ENCODE results near the gene TACC2. TPM values are rescaled to one million over a fixed set of nuclear protein-coding genes. Genes with fewer than 3 reads are reported as not detected.

Gene TACC2
- total RNA-seq, 2 donors from 2014 or later = 247 to 286 TPM

DNA sequence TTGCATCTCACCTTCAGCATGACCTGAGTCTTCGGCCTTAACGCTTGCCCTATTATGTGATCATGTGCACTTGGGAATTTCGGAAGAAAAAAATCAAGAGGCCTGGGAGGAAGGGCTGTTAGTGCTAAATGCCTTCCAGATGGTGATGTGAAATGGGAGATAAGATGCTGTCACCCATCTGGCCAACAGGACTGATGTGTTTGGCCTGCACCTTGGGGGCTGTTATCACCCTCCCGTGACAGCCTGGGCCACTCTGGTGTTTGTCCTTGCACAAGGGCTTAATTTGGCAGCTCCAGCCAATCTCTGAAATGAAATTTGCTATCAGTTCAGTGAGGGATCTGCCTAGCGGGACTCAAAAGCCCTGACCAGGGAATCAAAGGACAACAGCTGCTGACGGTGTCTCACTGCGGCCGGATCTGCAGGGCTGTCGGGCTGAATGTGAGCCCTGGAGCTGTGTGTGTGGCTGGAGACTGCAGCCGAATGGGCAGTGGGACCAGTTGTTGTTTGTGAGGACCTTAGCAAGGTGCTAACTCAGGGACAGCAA, 150.7 kb downstream of the TACC2 start:
- Histone ChIP-seq H3K4me3 (no peak overlapping the region), H3K36me3 (peaks cover 37% of the 10 kb centered on the region), H3K4me1 (peaks cover 0 to 76% of the 10 kb centered on the region in 2 donors), H3K9me3 (no peaks in the 10 kb centered on the region), H3K27me3 (no peaks in the 10 kb centered on the region), H3K27ac (peak overlapping the region; percentile 88 to 95)
- peak; percentile 80 for DNase-seq (ENCODE audit: low spot score)
- TF ChIP-seq, protein P1, sequence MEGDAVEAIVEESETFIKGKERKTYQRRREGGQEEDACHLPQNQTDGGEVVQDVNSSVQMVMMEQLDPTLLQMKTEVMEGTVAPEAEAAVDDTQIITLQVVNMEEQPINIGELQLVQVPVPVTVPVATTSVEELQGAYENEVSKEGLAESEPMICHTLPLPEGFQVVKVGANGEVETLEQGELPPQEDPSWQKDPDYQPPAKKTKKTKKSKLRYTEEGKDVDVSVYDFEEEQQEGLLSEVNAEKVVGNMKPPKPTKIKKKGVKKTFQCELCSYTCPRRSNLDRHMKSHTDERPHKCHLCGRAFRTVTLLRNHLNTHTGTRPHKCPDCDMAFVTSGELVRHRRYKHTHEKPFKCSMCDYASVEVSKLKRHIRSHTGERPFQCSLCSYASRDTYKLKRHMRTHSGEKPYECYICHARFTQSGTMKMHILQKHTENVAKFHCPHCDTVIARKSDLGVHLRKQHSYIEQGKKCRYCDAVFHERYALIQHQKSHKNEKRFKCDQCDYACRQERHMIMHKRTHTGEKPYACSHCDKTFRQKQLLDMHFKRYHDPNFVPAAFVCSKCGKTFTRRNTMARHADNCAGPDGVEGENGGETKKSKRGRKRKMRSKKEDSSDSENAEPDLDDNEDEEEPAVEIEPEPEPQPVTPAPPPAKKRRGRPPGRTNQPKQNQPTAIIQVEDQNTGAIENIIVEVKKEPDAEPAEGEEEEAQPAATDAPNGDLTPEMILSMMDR (IDR thresholded peaks at IDR 0.05) = no peak

DNA sequence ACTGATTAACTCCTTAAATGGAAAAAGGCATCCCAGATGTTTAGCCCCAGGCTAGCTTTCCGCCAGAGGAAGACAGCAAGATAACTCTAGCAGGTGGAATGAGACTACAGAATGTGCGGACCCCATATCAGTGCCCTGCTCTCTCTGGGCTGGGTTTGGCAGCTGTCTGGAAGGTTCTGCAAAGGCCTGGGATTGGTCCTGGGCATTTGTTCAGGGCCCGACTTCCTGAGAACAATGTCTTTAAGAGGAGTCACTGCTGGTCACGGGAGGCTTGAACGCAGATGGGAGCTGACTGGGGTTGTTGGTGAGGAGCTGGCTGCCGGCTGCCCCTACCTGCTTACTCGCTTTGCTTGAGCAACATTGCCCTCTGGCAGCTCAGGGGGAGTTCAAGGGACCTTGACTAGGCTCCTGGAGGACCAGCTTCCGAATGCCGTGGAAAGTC, 151.5 kb downstream of the TACC2 start:
- Histone ChIP-seq H3K9me3 (peaks cover 0 to 5% of the 10 kb centered on the region in 2 donors), H3K27ac (peak overlapping the region; percentile 88 to 95), H3K27me3 (no peaks in the 10 kb centered on the region), H3K36me3 (peaks cover 37% of the 10 kb centered on the region), H3K4me3 (no peak overlapping the region), H3K4me1 (peaks cover 0 to 68% of the 10 kb centered on the region in 2 donors)
- peak; percentile 76 for DNase-seq (ENCODE audit: low spot score)
- TF ChIP-seq, protein P1 (IDR thresholded peaks at IDR 0.05) = no peak

DNA sequence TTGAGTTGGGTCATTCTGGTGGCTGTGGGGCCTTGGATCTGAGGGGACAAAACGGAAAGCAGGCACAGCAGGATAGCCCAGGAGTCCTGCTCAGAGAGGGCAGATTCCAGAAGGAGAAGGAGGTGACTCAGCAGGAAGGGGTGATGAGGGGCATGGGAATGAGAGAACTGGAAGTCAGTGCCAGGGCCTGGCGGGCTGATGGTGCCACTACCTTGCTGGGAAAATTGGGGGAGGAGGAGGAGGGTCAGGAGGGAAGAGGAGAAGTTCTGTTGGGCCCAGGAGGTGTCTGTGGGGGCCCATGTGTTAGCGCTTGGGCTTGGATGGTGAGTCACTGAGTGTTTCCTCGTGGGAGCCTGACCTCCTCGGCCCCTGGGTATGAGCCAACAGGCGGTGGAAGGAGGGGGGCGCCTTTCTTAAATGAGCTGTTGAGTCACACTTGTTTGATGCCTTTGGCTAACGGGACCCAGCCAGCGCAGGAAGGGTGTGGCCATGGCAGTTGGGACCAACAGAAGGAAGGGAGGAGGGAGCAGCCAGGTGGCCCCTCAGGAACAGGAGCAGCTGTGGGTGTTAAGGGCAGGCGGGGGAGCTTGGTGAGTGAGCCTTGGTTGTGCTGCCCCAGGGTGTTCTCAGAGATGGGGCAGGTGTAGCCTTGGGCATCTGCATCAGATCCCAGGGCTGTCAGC, 152.1 kb downstream of the TACC2 start:
- Histone ChIP-seq H3K36me3 (peaks cover 37% of the 10 kb centered on the region), H3K27me3 (no peaks in the 10 kb centered on the region), H3K4me3 (no peak overlapping the region), H3K4me1 (peaks cover 0 to 66% of the 10 kb centered on the region in 2 donors), H3K27ac (peak overlapping the region; percentile 88 to 95), H3K9me3 (peaks cover 0 to 5% of the 10 kb centered on the region in 2 donors)
- DNase-seq (ENCODE audit: low spot score) = peak; percentile 99
- TF ChIP-seq, protein P1 (IDR thresholded peaks at IDR 0.05) = no peak

DNA sequence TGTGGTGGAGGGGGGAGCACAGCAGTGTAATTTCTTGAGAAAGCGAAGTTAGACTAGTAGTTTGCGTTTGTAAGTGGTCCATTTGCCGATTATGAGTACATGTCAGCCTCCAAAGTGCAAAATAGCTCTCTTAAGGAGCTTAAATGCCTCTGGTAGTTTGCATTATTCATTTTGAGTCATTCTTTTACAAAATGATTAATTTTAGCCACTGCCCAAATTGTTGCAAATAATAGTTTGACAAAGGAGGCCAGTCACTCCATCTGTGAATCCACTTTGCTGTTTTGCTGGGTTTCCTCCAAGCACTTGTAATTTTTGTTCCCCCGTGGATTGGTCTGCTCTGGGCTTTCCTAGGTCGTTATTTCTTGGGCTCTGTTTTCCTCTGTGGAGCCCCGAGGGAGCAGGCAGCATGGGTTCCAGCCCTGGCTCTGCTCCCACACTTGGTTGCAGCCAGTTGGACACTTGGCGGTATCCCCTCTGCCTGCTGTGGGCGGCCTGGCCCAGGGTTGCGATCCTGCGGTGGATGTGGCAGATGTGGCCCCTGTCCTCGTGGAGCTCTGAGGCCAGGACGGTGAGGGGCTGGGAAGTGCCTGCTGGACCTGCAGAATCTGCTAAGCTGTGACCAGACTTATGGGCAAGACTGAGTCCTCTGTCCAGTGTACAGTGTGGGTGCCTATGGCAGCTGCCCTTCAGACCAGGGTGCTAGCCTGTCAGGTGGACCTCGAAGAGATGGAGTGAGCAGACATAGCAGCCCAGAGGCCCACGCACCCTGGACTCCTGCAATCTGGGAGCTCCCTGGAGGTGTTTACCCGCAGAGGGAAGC, 153.1 kb downstream of the TACC2 start:
- Histone ChIP-seq H3K27ac (peak overlapping the region; percentile 88 to 95), H3K4me1 (peaks cover 0 to 74% of the 10 kb centered on the region in 2 donors), H3K9me3 (peaks cover 0 to 5% of the 10 kb centered on the region in 2 donors), H3K4me3 (no peak overlapping the region), H3K27me3 (no peaks in the 10 kb centered on the region), H3K36me3 (peaks cover 37% of the 10 kb centered on the region)
- TF ChIP-seq, protein P1 (IDR thresholded peaks at IDR 0.05) = no peak
- no peak for DNase-seq (ENCODE audit: low spot score)

DNA sequence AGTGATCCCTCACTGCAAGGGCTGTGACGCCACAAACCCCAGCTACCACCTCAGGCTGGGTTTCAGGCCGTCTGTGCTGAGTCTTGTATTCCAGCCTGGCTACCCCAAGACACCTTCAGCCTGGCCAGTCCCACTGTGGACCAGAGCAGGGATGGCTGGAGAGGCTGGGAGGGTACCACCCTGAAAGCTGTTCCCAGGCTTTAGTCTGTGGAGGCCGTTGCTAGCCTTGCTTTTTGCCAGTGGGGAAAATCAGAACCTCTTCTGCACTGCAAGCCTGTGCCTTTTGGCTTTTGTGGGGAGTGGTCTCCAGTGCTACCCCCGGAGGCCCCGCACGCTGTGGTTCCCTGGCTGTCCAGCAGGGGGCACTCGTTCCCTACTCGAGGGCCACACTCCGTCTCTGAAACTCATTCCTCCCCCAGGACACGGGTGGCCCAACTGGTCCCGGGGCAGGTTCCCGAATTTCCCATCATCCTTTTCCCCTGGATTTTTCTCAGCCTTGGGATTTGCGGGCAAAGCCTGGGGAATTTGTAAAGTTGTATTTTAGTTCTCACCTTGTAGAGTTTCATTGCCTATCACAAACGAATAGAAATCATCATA, 153.8 kb downstream of the TACC2 start:
- no peak for DNase-seq (ENCODE audit: low spot score)
- no peaks in the 10 kb centered on the region for H3K27me3 ChIP-seq
- TF ChIP-seq, protein P1 (IDR thresholded peaks at IDR 0.05) = peak; percentile 90 to 97
- peak overlapping the region; percentile 88 to 95 for H3K27ac ChIP-seq
- H3K9me3 ChIP-seq = peaks cover 0 to 5% of the 10 kb centered on the region in 2 donors
- peaks cover 35% of the 10 kb centered on the region for H3K36me3 ChIP-seq
- no peak overlapping the region for H3K4me3 ChIP-seq
- peaks cover 0 to 76% of the 10 kb centered on the region in 2 donors for H3K4me1 ChIP-seq
